HG03097 (cell line): ENCODE results near the gene ADAR.

Source experiments
- ATAC-seq: cut with Tn5 transposase; IDR thresholded peaks from one replicate; pipeline ENCODE4 v1.9.1; 2021; ENCODE audit not compliant: unreplicated experiment, low FRiP score

The ADAR gene

GRCh38 chr1:154533952-154534844, 73.8 kb downstream of the ADAR start:
- ATAC-seq = no peak
